ENCODE data around the gene MAEA.
"Not testable (repeated sequence)": the region's sequence is repeated elsewhere in the genome, so short reads cannot be mapped to it uniquely, and the experiment has no call there.

Gene MAEA

GRCh38 chr4:1369479-1370079 is 79.9 kb downstream of the MAEA start:
- no peak for DNase-seq

- no peak for DNase-seq
Observed at GRCh38 chr4:1370321-1371124, 80.8 kb downstream of the MAEA start.

- DNase-seq: no peak
Observed at GRCh38 chr4:1371176-1372165, 81.8 kb downstream of the MAEA start.

- not testable (repeated sequence) for DNase-seq
Observed at GRCh38 chr4:1372576-1372975, 82.9 kb downstream of the MAEA start.

- DNase-seq: no peak
Observed at GRCh38 chr4:1373892-1374705, 84.4 kb downstream of the MAEA start.

- no peak for DNase-seq
Observed at GRCh38 chr4:1374706-1375045, 85.0 kb downstream of the MAEA start.

- no peak for DNase-seq
Observed at GRCh38 chr4:1375051-1375721, 85.5 kb downstream of the MAEA start.

- no peak for DNase-seq
Observed at GRCh38 chr4:1375761-1376322, 86.2 kb downstream of the MAEA start.

- DNase-seq: no peak
Observed at GRCh38 chr4:1376391-1376840, 86.7 kb downstream of the MAEA start.

GRCh38 chr4:1376841-1377605 is 87.3 kb downstream of the MAEA start:
- DNase-seq: no peak

- no peak for DNase-seq
Observed at GRCh38 chr4:1377606-1378261, 88.0 kb downstream of the MAEA start.

- no peak for DNase-seq
Observed at GRCh38 chr4:1378559-1379231, 89.0 kb downstream of the MAEA start.

- DNase-seq: no peak
Observed at GRCh38 chr4:1379351-1379781, 89.7 kb downstream of the MAEA start.

GRCh38 chr4:1379801-1380331 is 90.2 kb downstream of the MAEA start:
- no peak for DNase-seq

GRCh38 chr4:1380368-1381151 is 90.9 kb downstream of the MAEA start:
- no peak for DNase-seq

GRCh38 chr4:1381181-1381621 is 91.5 kb downstream of the MAEA start:
- DNase-seq: no peak

GRCh38 chr4:1381944-1382541 is 92.4 kb downstream of the MAEA start:
- DNase-seq: no peak

All from CD4-positive, alpha-beta T cell treated with Interleukin-17A for 4 hours (primary cell).